Measurements from ENCODE around the gene ANGPTL4.
"Not testable (repeated sequence)": the region's sequence is repeated elsewhere in the genome, so short reads cannot be mapped to it uniquely, and the experiment has no call there.

The ANGPTL4 gene

GRCh38 chr19:8334458-8335342 is 29.3 kb upstream of the ANGPTL4 start:
- peak in 1 of 2 donors; percentile 45 for DNase-seq (ENCODE audit: low read depth in 2 of 2)

- DNase-seq (ENCODE audit: low read depth in 2 of 2): no peak
These were observed 28.4 kb upstream of the ANGPTL4 start for GRCh38 chr19:8335343-8336071.

GRCh38 chr19:8336072-8336569 is 27.8 kb upstream of the ANGPTL4 start:
- DNase-seq (ENCODE audit: low read depth in 2 of 2): no peak

- no peak for DNase-seq (ENCODE audit: low read depth in 2 of 2)
These were observed 27.3 kb upstream of the ANGPTL4 start for GRCh38 chr19:8336660-8337059.

- DNase-seq (ENCODE audit: low read depth in 2 of 2): no peak
These were observed 26.2 kb upstream of the ANGPTL4 start for GRCh38 chr19:8337728-8338127.

- DNase-seq (ENCODE audit: low read depth in 2 of 2): no peak
These were observed 25.1 kb upstream of the ANGPTL4 start for GRCh38 chr19:8338835-8339234.

GRCh38 chr19:8340341-8341096 is 23.4 kb upstream of the ANGPTL4 start:
- no peak for DNase-seq (ENCODE audit: low read depth in 2 of 2)

- DNase-seq (ENCODE audit: low read depth in 2 of 2): not testable (repeated sequence)
These were observed 22.5 kb upstream of the ANGPTL4 start for GRCh38 chr19:8341504-8341903.

- no peak for DNase-seq (ENCODE audit: low read depth in 2 of 2)
These were observed 21.7 kb upstream of the ANGPTL4 start for GRCh38 chr19:8342316-8342683.

GRCh38 chr19:8342684-8343482 is 21.1 kb upstream of the ANGPTL4 start, which contains the start of gene KANK3:
TSS of gene KANK3 (minus strand) at chr19:8343262. CDS start at chr19:8337828, 5,434 bp downstream.
- peak; percentile 89 to 92 for DNase-seq (ENCODE audit: low read depth in 2 of 2)

- no peak for DNase-seq (ENCODE audit: low read depth in 2 of 2)
These were observed 20.5 kb upstream of the ANGPTL4 start for GRCh38 chr19:8343483-8343844.

GRCh38 chr19:8349629-8350372 is 14.2 kb upstream of the ANGPTL4 start:
- not testable (repeated sequence) for DNase-seq (ENCODE audit: low read depth in 2 of 2)

- no peak for DNase-seq (ENCODE audit: low read depth in 2 of 2)
These were observed 11.7 kb upstream of the ANGPTL4 start for GRCh38 chr19:8352134-8352827.

GRCh38 chr19:8352845-8353244 is 11.1 kb upstream of the ANGPTL4 start:
- not testable (repeated sequence) for DNase-seq (ENCODE audit: low read depth in 2 of 2)

- no peak for DNase-seq (ENCODE audit: low read depth in 2 of 2)
These were observed 8.1 kb upstream of the ANGPTL4 start for GRCh38 chr19:8355631-8356402.

GRCh38 chr19:8357007-8357521 is 6.9 kb upstream of the ANGPTL4 start:
- DNase-seq (ENCODE audit: low read depth in 2 of 2): no peak

GRCh38 chr19:8358948-8359347 is 5.0 kb upstream of the ANGPTL4 start:
- DNase-seq (ENCODE audit: low read depth in 2 of 2): no peak

- no peak for DNase-seq (ENCODE audit: low read depth in 2 of 2)
These were observed 3.8 kb upstream of the ANGPTL4 start for GRCh38 chr19:8360196-8360595.
